Hematopoietic multipotent progenitor cell treated with erythropoietin and hydrocortisone succinate and interleukin-3 and kit ligand, for 4 days (in vitro differentiated cells): ENCODE results near the gene TRPM5.

ENCODE experiments used
- DNase-seq: peaks from one replicate; pipeline ENCODE4 v3.0.0-alpha.2; 2015

TRPM5 gene

DNA sequence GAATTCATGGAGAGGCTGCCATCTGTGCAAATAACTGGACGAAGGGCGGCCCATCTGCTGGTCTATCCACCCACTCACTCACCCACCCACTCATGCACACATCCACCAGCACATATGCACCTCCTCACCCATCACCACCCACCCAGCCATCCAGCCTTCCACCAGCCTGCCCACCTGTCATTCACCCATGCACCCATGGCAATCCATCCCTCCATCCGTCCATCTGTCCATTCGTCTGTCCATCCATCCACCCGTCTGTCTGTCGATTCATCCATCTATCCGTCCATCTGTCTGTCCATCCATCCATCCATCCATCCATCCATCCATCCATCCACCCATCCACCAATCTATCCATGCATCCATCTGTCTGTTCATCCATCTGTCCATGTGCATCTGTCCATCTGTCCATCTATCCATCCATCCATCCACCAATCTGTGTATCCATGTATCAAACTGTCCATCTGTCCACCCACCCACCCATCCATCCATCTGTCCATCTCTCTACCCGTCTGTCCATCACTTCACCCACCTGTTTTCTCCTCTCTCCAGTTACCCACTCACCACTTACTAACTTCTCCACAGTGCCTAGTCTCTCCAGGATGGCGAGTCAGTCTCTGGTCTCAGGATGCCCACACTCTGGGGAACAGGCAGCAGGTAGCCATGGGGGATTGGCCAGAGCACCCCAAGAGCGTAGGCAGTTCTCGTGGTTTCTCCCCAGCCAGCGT lies 8.9 kb downstream of the TRPM5 start:
- DNase-seq: no peak

GRCh38 chr11:2434506-2435255 lies 9.6 kb downstream of the TRPM5 start:
- no peak for DNase-seq

GRCh38 chr11:2434008-2434407 lies 10.3 kb downstream of the TRPM5 start:
- DNase-seq: no peak

GRCh38 chr11:2433106-2433925 lies 11.0 kb downstream of the TRPM5 start:
- DNase-seq: no peak

- no peak for DNase-seq
Observed at GRCh38 chr11:2432628-2433071, 11.7 kb downstream of the TRPM5 start.

GRCh38 chr11:2432171-2432621 lies 12.1 kb downstream of the TRPM5 start:
- DNase-seq: no peak

DNA sequence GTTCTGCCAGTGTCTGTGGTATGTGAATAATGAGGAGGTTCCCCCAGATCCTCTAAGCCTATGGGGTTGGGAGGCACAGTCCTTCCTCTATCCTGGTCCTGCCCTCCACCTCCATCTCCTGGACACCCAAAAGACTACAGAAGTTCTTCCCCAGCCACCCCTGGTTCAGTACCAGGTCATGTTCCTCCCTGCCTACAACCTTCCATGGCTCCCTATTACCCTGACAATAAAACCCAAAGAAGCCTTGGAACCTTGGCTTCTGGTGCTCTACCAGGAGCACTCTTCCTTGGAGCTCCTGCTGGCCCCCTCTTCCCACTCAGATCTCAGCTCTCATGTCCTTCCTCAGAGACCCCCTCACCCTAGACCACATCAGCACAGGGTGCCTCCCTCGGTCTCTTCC lies 12.9 kb downstream of the TRPM5 start:
- no peak for DNase-seq

DNA sequence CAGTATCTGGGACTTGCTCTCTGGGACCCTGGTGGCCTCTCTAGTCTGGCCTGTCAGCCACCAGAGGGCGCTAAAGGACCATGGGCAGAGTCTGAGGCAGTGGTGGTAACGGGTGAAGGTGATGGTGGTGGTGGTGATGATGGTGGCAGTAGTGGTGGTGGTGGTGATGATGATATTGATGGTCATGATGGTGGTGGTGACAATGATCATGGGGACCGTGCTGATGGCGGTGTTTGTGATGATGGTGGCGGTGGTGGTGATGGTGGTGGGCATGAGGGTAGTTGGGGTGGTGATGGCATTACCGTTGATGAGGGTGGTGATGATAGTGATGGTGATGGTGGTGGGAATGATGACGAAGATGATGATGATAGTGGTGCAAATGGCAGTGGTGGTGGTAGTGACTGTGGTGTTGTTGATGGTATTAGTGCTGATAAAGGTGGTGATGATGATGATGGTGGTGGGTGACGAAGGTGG lies 16.0 kb downstream of the TRPM5 start:
- peak; percentile 86 for DNase-seq

GRCh38 chr11:2427721-2428321 lies 16.5 kb downstream of the TRPM5 start:
- no peak for DNase-seq

GRCh38 chr11:2426826-2427521 lies 17.3 kb downstream of the TRPM5 start:
- DNase-seq: no peak

DNA sequence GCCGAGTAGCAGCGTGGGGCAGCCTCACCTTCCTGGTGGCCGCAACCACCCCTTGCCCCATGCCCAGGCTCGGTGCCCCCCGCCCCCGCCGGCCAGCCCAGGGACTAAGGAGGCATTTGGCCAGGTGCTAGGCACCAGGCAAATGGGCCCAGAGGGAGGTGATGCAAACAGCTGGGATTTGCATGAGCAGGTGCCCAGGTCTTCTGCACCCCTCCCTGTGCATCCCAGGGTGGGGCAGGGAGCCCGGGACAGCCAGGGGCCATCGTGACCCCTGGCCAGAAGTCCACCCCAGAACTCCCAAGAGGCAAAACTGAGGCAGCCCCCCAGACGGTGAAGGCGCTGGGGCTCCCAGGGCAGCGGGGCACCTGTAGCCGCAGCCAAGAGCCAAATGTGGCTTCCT lies 18.1 kb downstream of the TRPM5 start:
- DNase-seq: no peak

DNA sequence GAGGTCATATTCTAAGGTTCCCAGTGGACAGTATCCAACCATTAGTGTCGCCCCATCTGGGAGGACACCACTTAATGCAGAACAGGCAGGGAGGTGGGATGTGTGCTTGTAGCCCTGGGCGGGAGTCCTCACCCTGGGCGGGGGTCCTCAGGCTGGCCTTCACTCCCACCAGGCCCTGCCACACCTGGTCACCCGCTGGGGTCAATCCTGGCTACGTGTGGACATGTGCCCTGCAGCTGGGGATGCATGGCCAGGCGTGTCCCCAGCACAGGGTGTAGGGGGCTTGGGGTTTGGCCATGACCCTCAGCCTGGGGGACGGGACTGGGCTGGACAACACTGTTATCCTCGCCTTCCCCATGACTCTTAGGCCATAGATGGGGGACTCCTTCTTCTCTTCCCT lies 18.8 kb downstream of the TRPM5 start:
- DNase-seq: no peak

- no peak for DNase-seq
Observed at GRCh38 chr11:2424811-2425495, 19.4 kb downstream of the TRPM5 start.

DNA sequence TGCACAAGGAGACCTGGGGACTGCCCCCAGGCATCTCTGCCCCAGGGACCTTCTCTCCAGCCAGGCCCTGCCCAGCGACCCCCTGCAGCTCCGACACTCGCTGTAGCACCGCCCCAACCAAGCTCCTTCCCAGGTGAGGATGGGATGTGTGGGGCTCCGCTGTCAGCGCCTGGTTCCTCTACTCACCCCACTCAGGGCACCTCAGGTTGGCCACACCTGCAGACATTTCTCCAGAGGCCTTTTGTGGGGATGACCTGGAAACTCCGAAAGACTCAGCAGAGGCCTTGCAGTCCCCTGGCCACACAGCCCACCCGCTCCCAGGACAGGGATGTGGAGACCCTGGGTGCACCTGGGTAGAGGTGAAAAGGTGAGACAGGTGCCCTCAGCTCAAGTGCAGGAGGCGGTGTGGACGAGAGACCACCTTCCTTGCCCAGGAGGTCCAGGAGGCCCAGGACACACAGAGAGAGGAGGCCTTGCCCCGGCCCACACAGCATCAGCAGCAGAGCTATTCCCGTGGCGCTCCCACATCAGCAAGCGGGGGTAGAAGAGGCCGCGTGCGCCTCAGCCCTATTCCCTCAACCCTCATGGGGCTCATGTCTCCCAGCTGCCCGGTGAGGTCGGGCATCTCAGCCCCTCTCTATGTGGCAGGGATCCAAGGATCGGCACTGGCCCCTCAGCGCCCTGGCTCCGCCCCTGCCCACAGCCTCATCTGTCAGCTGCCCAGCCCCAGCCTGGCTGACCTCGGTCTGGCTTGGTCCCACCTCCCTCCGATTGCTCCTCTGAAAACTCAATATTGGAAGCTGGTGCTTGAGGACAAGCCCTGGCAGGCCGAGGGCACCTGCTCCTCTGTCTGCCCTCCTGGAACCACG lies 20.9 kb downstream of the TRPM5 start:
- no peak for DNase-seq

GRCh38 chr11:2422461-2423156 lies 21.7 kb downstream of the TRPM5 start:
- DNase-seq: no peak

GRCh38 chr11:2421996-2422395 lies 22.3 kb downstream of the TRPM5 start:
- no peak for DNase-seq

DNA sequence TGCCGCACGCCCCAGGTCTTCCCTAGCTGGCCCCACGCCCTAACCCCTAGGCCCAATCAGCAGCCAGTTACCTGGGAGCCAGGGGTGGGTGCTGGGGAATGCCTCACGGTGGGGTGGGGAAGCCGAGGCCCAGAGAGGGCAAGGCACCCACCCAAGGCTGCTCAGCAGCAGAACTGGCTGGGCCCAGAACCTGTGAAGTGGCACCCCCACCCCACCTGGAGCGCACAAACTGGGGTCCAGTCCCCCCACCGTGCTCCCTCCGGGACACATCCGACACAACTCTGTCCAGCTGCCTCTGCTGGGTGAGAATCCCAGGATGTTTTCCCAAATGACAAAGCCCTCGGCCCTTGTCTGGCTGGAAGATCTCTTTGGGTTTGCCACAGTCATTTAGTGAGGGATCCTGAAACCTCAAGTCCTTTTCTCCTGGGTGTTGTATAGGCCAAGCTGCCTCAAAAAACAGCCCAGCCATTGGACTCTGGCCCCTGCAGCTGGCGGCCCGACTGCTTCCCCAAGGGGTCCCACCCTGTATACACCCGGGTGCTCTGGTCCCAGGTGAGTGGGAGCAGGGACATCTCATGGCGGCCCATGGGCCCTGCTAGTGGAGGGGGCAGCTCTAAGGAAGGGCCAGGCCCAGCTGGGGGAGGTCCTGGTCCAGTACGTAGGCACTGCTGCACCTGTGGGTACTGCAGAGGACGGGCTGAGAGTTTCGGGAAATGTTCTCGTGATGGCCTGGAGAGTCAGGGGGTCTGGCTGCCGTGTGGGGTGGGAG lies 22.9 kb downstream of the TRPM5 start:
- no peak for DNase-seq

GRCh38 chr11:2420502-2421225 lies 23.6 kb downstream of the TRPM5 start:
- DNase-seq: peak; percentile 90
